Measurements from ENCODE around the gene BEGAIN. TPM values are rescaled to one million over a fixed set of nuclear protein-coding genes. Genes with fewer than 3 reads are reported as not detected.

BEGAIN gene
- total RNA-seq, 2 donors from 2014 or later: 2.1 to 2.4 TPM

DNA sequence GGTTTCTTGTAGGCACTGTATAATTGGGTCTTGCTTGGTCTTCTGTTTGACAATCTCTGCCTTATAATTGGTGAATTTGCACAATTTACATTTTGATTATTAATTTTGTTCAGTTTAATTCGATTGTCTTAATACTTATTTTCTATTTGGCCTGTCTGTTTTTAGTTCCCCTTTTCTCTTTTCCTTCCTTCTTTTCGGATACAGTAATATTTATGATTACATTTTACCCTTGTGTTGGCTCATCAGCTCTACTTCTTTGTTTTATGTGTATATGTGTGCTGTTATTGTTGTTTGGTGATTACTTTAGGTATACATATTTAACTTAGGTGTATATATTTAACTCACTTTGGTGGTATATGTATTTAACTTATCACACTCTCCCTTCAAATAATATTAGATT is 12.8 kb upstream of the BEGAIN start:
- no peak for ATAC-seq (replicated peaks)
- H3K36me3 Mint-ChIP-seq (ENCODE audit: low read depth): no peaks in the 10 kb centered on the region
- no peak overlapping the region for H3K4me3 Mint-ChIP-seq
- no peak overlapping the region for H3K27ac Mint-ChIP-seq
- peaks cover 15% of the 10 kb centered on the region for H3K27me3 Mint-ChIP-seq
- no peaks in the 10 kb centered on the region for H3K4me1 Mint-ChIP-seq
- H3K9me3 Mint-ChIP-seq: peaks cover 16% of the 10 kb centered on the region

DNA sequence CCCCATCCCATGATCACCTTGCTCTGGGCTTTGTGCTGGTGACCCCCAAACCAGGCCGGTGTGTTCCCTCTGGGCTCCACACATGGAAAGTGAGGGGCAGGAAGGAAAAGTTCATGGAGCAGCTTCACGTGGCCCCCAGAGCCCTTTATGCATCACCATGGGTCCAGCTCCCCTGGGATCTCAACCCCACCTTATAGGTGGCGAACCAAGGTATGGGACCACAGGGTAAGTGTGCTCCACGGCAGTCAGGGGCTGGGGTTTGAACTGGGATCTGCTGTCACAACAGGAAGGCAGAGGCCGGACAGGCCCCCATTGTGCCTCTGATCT is 7.4 kb upstream of the BEGAIN start:
- H3K4me3 Mint-ChIP-seq: no peak overlapping the region
- ATAC-seq (replicated peaks): no peak
- H3K9me3 Mint-ChIP-seq: no peaks in the 10 kb centered on the region
- H3K4me1 Mint-ChIP-seq: no peaks in the 10 kb centered on the region
- H3K36me3 Mint-ChIP-seq (ENCODE audit: low read depth): no peaks in the 10 kb centered on the region
- H3K27ac Mint-ChIP-seq: no peak overlapping the region
- H3K27me3 Mint-ChIP-seq: peaks cover 22% of the 10 kb centered on the region

DNA sequence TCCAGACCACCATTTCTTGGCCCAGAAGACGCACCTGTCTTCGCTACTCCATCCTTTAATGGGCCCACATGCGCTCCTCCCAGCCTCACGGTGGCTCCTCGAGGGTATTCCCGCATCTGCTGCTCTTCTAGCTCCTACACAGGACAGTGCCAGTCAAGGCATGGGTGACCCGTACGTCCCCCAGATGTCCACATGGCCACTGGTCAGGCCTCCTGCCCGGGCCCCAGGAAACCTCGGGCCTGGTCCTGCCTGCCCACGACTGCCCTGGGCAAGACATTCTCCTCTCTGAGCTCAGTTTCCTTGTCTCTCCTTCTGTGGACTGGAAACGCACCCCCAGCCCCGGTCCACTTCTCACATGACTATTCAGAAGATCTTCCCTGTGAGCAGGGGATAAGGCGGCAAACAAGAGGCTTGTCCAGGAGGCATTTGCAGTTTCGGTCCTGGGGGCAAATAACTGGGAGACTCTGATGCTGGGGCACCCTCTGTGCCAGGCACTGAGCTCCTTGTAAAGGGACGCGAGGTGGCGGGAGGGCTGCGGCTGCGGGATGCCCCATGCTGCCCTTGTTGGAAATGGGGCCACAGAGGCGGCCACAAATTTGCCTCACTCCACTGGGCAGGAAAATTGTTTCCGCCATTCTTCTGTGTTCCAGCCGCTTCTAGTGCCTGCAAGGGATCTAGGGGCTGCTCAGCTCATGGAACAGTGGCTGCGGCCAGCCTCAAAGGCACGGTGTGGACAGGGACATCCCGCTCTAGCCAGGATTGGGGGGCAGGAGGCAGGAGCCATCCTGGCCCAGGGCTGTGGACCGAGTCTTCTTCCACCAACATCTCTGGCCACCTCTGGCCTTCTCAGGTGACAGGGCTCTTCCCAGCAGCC is 6.8 kb upstream of the BEGAIN start:
- H3K4me3 Mint-ChIP-seq: no peak overlapping the region
- H3K4me1 Mint-ChIP-seq: no peaks in the 10 kb centered on the region
- ATAC-seq (replicated peaks): no peak

DNA sequence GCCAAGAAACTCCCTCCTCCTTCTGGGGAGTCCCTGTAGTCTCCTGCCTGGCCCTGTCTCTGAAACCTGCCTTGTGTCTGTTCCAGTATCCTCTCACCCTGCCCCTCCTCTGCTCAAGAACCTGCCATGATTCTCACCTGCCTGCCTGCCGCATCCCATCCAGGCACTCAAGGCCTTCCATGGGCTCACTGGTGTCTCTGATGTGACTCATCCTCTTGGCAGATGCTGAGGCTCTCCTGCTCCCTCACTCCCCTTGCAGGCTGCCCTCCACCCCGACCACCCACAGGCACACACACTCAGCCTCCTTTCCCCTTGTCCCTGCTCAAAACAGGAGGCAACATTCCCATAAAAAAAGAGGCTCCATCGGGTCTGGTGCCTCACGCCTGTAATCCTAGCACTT is 5.8 kb upstream of the BEGAIN start:
- no peaks in the 10 kb centered on the region for H3K9me3 Mint-ChIP-seq
- ATAC-seq (replicated peaks): no peak
- H3K36me3 Mint-ChIP-seq (ENCODE audit: low read depth): no peaks in the 10 kb centered on the region

More for the DNA sequence above, 6.8 kb upstream of the BEGAIN start:
- Mint-ChIP-seq H3K27me3 (peaks cover 20% of the 10 kb centered on the region), H3K36me3 (ENCODE audit: low read depth) (no peaks in the 10 kb centered on the region), H3K9me3 (no peaks in the 10 kb centered on the region), H3K27ac (no peak overlapping the region)

DNA sequence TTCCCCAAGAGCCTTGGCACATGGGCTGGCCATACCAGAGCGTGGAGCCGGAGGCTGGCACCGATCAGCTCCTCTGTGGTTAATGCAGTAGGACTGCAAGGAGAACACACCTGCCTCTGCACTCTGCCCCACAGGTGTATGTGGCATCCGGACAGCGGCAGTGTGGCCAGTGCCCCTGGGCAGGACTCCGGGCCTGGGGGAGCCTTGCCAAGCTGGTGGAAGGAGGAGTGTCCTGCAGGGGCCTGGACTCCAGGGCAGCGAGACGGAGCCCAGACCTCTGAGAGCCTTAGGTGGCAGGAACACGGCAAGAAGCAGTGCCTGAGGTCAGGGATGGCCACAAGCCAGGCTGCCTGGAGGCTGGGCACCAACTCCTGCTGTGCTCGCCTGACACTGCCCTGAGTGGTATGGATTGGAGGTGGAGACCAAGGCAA is 5.3 kb upstream of the BEGAIN start:
- Mint-ChIP-seq H3K9me3 (no peaks in the 10 kb centered on the region), H3K4me1 (no peaks in the 10 kb centered on the region), H3K36me3 (ENCODE audit: low read depth) (no peaks in the 10 kb centered on the region), H3K27me3 (peaks cover 25% of the 10 kb centered on the region), H3K27ac (no peak overlapping the region), H3K4me3 (no peak overlapping the region)
- ATAC-seq (replicated peaks): no peak

More for the DNA sequence above, 5.8 kb upstream of the BEGAIN start:
- H3K27me3 Mint-ChIP-seq: peaks cover 25% of the 10 kb centered on the region
- H3K4me1 Mint-ChIP-seq: no peaks in the 10 kb centered on the region
- no peak overlapping the region for H3K4me3 Mint-ChIP-seq
- no peak overlapping the region for H3K27ac Mint-ChIP-seq

DNA sequence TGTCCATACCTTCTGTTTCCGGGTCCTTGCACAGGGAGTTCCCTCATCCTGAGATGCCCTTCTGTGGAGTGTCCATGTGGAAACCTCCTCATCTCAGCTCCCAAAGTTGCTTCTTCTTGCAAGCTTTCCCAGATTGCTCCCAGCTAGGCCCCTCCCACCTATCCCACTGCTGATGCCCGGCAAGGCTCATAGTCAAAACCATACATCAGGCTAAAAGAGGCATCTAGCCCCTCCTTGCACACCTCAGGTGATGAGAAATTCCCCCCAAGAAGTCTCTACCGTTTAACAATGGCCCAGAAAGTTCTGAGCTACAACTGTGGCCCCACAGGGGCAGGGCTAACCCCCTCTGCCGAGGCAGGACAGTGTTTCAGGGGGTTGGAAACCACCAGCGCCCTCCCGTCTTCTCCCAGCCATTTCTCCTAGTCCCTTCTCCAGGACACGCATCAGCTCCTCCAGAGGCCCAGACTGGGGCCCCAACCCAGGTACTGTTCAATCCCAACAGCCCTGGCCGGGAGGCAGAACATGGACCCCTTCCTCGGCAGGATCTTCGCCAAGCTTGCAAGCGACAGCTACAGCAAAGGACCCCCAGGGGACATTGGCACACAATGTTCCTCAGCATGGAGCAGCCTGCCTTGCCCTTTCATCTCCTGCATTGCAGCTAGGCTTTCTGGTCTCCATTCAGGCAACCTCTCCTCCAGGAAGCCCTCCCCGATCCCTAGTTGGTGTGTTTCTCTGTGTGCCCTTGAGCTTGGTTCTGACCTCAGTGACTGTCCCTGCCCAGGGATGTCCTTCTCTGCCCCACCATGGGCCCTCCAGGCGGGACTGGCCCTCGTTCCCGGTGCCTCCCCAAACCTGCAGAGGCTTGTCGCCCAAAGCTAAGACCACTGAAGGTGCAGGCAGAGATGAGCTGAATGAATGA is 4.5 kb upstream of the BEGAIN start:
- H3K4me1 Mint-ChIP-seq: no peaks in the 10 kb centered on the region
- ATAC-seq (replicated peaks): no peak
- no peak overlapping the region for H3K27ac Mint-ChIP-seq
- peaks cover 25% of the 10 kb centered on the region for H3K27me3 Mint-ChIP-seq
- no peaks in the 10 kb centered on the region for H3K36me3 Mint-ChIP-seq (ENCODE audit: low read depth)
- no peak overlapping the region for H3K4me3 Mint-ChIP-seq
- no peaks in the 10 kb centered on the region for H3K9me3 Mint-ChIP-seq

DNA sequence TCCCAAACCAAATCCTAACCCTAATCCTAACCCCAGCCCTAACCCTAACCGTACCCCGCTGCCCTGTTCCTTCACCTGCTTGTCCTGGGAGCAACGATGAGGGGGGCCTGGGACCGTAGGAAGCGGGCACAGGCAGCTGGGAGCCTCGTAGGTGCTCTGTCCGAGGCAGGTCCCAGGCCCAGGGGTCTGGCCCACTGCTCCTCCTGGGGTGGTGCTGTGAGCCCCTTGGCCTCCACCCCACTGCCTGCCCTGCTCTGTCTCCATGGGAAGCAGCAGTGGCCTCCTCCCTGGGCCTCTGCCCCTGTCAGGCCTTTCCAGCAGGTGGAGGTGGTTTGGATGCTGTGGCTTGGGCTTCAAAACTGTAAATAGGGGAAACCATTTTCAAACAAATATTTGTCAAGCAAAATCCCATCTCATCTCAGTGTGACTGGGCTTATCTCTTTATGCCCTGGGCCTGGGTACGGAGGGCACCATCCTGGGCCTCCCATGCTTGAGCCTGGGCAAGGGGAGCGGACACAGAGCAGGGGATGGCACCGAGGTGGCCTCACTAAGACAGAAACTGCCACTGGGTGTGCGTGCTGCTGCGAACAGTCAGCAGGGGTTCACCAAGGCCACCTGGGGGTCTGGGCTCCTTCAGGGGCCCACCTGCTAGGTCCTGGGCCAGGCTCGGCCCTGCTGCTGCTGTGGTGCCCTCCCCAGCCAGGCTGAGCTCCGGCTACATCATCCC is 3.7 kb upstream of the BEGAIN start:
- Mint-ChIP-seq H3K27ac (no peak overlapping the region), H3K36me3 (ENCODE audit: low read depth) (no peaks in the 10 kb centered on the region), H3K4me1 (no peaks in the 10 kb centered on the region), H3K4me3 (no peak overlapping the region), H3K9me3 (no peaks in the 10 kb centered on the region), H3K27me3 (peaks cover 25% of the 10 kb centered on the region)
- no peak for ATAC-seq (replicated peaks)

DNA sequence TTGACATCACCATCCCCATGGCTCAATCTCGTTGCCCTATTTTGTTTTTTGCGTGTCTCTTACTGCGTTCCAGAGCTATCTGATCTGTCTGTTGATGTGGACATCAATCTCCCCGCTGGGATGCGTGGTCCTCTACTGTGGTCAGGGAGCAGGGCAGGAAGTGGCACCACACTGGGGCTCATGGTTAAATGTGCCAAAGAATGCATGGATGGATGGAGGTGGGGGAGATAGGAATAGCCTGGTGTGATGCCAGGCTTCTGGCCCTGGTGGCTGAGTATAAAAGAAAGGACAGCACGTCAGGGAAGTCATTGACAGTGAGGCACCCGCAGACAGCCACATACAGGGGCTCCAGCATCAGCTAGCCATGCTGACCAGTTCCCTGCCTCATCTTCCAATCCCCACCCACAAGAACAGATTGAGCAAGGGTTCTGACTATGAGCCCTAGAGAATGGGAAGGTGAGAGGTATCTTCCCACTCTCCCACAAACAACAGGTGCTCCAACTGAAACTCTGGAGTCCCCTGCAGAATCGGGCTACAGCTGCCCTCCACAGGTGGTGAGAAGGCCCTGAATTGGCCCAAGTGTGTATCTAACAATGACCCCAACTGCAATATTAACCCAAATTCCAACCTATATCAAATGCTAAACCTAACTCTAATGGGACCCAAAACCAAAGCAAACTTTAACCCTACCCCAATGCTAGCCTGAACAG is 2.7 kb upstream of the BEGAIN start:
- peaks cover 20% of the 10 kb centered on the region for H3K27me3 Mint-ChIP-seq
- no peak overlapping the region for H3K27ac Mint-ChIP-seq
- no peak overlapping the region for H3K4me3 Mint-ChIP-seq
- no peaks in the 10 kb centered on the region for H3K36me3 Mint-ChIP-seq (ENCODE audit: low read depth)
- no peak for ATAC-seq (replicated peaks)
- no peaks in the 10 kb centered on the region for H3K9me3 Mint-ChIP-seq
- H3K4me1 Mint-ChIP-seq: no peaks in the 10 kb centered on the region

DNA sequence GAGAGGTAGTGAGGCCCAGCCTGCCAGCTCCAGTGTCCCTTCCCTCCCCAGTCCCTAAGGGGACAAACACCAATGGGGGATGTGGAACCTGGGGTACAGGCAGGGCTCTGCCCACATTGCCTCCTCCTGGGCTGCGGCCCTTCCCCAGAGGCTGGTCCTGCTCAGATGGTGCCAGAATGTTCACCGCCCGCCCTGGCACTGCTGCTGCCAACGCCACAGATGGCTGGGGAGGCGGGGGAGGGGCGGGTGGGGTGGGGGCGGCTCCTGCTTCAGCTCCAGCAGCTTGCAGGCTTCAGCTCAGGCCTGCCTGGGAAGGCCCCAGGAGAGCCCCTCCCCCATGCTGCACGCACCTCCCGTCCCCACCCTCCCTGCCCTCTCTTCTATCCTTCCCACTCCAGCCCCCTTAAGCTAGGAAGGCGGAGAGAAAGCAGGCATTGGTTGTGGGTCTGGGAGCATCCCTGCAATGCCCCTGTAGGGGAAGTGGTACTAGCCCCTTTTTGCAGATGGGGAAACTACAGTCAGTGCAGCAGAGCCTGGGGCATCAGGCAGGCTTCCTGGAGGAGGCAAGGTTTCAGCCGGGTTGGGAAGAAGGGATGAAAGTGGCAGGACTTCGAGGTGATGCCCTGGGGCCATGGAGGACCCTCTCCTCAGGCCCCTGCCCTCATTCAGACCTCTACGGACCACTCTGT is 2.0 kb upstream of the BEGAIN start:
- H3K4me3 Mint-ChIP-seq: no peak overlapping the region
- H3K4me1 Mint-ChIP-seq: no peaks in the 10 kb centered on the region
- peaks cover 20% of the 10 kb centered on the region for H3K27me3 Mint-ChIP-seq
- no peaks in the 10 kb centered on the region for H3K9me3 Mint-ChIP-seq
- ATAC-seq (replicated peaks): no peak
- no peaks in the 10 kb centered on the region for H3K36me3 Mint-ChIP-seq (ENCODE audit: low read depth)
- no peak overlapping the region for H3K27ac Mint-ChIP-seq

DNA sequence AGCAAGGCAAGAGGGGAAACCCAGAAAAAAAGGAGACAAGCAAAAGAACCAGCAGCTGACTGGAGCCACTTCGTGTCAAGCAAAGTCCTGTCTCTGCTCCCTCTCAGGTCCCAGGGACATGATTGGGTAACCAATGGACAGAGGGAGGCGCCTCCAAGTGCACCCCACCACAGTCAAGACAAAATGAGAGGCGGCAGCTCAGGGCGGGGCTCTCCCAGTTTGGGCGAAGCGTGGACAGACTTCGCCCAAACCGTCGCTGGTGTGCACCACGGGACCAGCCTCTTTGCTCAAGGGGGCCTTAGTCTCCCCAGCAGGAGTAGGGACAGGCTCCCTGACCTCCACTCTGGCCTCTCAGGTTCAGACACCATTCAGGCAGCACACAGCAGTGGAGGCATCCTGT is 1.5 kb upstream of the BEGAIN start:
- no peak for ATAC-seq (replicated peaks)
- Mint-ChIP-seq H3K9me3 (no peaks in the 10 kb centered on the region), H3K4me3 (peak overlapping the region; percentile 37), H3K27ac (no peak overlapping the region), H3K4me1 (no peaks in the 10 kb centered on the region), H3K27me3 (peaks cover 17% of the 10 kb centered on the region), H3K36me3 (ENCODE audit: low read depth) (no peaks in the 10 kb centered on the region)

DNA sequence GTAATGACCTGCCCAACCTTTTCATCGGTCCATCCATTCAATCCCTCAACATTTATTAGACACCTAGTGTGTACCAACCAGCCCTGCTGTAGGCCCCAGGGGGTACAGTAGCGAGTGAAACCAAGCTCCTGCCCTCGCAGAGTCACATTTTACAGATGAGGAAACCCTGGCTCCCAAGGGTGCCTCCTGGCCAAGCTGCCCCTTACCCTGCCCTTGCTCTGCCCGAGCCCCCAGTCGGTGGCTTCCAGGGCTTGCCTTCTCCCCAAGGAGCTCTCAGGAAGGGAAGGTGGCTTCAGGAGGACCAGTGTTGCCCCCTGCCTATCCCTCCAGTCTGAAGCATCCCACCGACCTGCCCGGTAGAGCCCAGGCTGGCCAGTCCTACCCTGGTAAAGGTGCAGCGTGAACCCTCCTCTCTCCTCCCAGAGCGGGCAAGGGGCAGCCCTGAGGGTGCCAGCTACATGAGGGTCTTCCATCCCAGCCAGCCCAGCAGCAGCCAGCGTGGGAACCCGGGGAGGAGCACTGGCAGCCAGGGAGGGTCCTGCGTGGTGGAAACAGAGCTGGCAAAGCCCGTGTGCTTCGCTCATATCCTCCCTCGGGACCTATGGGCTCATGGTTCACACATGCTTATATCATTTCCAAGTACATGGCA is 670 bp upstream of the BEGAIN start:
- no peaks in the 10 kb centered on the region for H3K9me3 Mint-ChIP-seq
- no peak overlapping the region for H3K27ac Mint-ChIP-seq
- ATAC-seq (replicated peaks): no peak
- H3K27me3 Mint-ChIP-seq: peaks cover 17% of the 10 kb centered on the region
- H3K4me3 Mint-ChIP-seq: peak overlapping the region; percentile 37
- H3K4me1 Mint-ChIP-seq: no peaks in the 10 kb centered on the region
- no peaks in the 10 kb centered on the region for H3K36me3 Mint-ChIP-seq (ENCODE audit: low read depth)

DNA sequence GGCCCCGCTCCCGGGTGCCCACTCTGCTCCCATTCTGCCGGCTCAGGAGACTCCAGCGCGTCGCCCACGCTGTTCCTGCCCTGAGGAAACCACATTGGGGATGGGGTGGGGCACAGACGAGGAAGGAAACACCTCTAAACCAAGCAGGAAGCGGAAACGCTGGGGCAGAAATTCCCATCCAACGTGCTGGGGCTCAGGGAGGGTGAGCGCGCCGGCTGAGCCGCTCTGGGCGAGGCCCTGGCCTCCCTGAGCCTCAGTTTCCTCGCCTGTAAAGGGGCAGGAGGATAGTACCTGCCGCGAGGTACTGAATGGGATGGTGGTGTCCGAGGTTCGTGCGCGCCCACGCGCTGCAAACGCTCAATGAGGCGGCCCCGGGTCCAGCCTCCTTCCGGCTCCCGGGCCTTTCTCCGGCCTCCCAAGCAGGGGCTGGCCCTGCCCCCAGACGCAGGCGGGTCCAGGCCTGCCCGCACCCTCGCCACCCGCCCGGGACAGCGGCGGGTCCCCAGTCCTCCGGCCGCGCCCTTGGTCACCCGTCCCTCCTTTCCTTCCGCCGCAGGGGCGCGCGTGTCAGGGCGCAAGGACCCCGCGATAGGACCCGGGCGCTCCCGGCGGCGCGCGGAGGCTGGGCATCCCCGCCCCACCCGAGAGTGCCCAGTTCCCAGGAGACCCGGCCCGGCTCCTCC is 673 bp downstream of the BEGAIN start:
- Mint-ChIP-seq H3K4me1 (no peaks in the 10 kb centered on the region), H3K27ac (no peak overlapping the region)

DNA sequence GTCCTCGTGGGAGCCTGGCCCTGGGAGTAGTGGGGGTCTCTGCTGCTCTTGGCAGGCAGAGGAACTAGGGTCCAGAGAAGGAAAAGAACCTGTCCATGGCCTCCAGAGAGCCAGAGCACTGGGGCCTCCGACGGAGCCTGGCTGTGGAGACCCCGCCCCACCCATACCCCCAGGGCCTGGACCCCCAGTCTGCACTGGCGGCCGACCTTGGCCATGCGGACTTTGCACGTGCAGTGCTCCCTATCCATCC is 1.1 kb downstream of the BEGAIN start:
- no peaks in the 10 kb centered on the region for H3K36me3 Mint-ChIP-seq (ENCODE audit: low read depth)
- no peaks in the 10 kb centered on the region for H3K4me1 Mint-ChIP-seq
- no peak overlapping the region for H3K27ac Mint-ChIP-seq
- H3K9me3 Mint-ChIP-seq: no peaks in the 10 kb centered on the region
- peak overlapping the region; percentile 55 for H3K4me3 Mint-ChIP-seq
- peaks cover 14% of the 10 kb centered on the region for H3K27me3 Mint-ChIP-seq
- no peak for ATAC-seq (replicated peaks)

More for the DNA sequence above, 673 bp downstream of the BEGAIN start:
- H3K36me3 Mint-ChIP-seq (ENCODE audit: low read depth): no peaks in the 10 kb centered on the region
- peak; percentile 60 for ATAC-seq (replicated peaks)
- peak overlapping the region; percentile 55 for H3K4me3 Mint-ChIP-seq
- H3K27me3 Mint-ChIP-seq: peaks cover 14% of the 10 kb centered on the region
- H3K9me3 Mint-ChIP-seq: no peaks in the 10 kb centered on the region

Data from activated T-helper 17 cell treated with anti-CD3 and anti-CD28 coated beads, Interleukin-2, amount 50 U/mL, for 72 hours (primary cell).